ENCODE results near the gene NUCB1.

Gene NUCB1

DNA sequence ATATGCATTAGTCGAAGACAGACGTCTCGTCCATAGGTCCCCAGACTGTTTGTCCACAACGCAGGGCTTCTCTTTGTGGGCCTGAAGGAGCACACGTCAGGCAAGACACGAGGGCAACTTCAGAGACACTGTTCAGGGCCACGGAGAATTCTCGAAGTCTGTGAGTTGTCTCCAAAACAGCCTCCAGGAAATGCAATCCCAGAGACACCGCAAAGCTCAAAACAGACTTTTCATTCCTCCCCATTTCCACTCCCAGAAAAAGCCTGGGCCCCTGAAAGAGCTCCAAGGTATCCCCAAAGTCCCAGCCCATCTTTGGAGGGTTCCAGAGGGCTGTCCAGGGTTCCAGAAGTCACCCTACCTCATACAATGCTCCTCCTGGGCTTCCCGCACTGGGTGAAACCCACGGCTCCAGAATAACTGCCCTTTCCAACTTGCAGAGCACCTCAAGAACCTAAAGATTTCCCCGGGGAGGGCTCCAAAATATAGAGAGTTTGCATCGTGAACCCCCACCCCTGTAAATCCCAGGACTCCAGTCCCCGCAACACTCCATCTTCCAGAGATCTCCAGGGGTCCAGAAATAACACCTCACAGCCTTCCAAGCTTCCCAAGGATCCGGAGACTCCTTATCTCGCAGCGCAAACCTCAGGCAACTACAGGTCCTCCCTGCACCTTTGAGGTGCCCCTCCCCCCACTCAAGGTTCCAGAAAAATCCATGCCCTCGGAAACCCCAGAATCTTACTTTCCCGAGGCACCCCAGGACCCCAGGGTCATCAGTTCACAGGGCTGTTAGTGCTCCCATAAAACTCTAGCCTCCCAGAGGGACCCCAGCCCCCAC, 64.3 kb downstream of the NUCB1 start:
- Histone ChIP-seq H3K4me3 (ENCODE audit: low read length, poor library complexity, severe bottlenecking) (peak overlapping the region; percentile 75), H3K4me1 (ENCODE audit: insufficient read depth, low read length, poor library complexity, severe bottlenecking) (peaks cover 32% of the 10 kb centered on the region), H3K79me2 (ENCODE audit: insufficient read depth, low read length) (peaks cover 31% of the 10 kb centered on the region), H3F3A (ENCODE audit: low read depth) (no peaks in the 10 kb centered on the region), H4K20me1 (ENCODE audit: insufficient read depth, low read length, poor library complexity, severe bottlenecking) (peaks cover 13% of the 10 kb centered on the region), H3K9me3 (ENCODE audit: insufficient read depth, low read depth, low read length) (no peaks in the 10 kb centered on the region), H3K9ac (ENCODE audit: low read depth, low read length, poor library complexity, severe bottlenecking) (peak overlapping the region; percentile 84), H3K4me2 (ENCODE audit: low read depth, low read length, poor library complexity, severe bottlenecking) (peak overlapping the region; percentile 97), H3K36me3 (ENCODE audit: insufficient read depth, low read length) (no peaks in the 10 kb centered on the region; the same call in 1 of the 2 replicates), H2AFZ (ENCODE audit: low read length) (no peak overlapping the region), H3K9me2 (replicated peaks; ENCODE audit: low read depth, low read length) (no peaks in the 10 kb centered on the region), H3K27me3 (ENCODE audit: insufficient read depth, low read length, poor library complexity, severe bottlenecking) (no peaks in the 10 kb centered on the region)
- TF ChIP-seq, protein P1, sequence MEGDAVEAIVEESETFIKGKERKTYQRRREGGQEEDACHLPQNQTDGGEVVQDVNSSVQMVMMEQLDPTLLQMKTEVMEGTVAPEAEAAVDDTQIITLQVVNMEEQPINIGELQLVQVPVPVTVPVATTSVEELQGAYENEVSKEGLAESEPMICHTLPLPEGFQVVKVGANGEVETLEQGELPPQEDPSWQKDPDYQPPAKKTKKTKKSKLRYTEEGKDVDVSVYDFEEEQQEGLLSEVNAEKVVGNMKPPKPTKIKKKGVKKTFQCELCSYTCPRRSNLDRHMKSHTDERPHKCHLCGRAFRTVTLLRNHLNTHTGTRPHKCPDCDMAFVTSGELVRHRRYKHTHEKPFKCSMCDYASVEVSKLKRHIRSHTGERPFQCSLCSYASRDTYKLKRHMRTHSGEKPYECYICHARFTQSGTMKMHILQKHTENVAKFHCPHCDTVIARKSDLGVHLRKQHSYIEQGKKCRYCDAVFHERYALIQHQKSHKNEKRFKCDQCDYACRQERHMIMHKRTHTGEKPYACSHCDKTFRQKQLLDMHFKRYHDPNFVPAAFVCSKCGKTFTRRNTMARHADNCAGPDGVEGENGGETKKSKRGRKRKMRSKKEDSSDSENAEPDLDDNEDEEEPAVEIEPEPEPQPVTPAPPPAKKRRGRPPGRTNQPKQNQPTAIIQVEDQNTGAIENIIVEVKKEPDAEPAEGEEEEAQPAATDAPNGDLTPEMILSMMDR (conservative IDR thresholded peaks at IDR 0.05; ENCODE audit: low read length), result no peak
- no peak for TF ChIP-seq EZH2phosphoT487 (IDR thresholded peaks at IDR 0.05; ENCODE audit: borderline replicate concordance)

DNA sequence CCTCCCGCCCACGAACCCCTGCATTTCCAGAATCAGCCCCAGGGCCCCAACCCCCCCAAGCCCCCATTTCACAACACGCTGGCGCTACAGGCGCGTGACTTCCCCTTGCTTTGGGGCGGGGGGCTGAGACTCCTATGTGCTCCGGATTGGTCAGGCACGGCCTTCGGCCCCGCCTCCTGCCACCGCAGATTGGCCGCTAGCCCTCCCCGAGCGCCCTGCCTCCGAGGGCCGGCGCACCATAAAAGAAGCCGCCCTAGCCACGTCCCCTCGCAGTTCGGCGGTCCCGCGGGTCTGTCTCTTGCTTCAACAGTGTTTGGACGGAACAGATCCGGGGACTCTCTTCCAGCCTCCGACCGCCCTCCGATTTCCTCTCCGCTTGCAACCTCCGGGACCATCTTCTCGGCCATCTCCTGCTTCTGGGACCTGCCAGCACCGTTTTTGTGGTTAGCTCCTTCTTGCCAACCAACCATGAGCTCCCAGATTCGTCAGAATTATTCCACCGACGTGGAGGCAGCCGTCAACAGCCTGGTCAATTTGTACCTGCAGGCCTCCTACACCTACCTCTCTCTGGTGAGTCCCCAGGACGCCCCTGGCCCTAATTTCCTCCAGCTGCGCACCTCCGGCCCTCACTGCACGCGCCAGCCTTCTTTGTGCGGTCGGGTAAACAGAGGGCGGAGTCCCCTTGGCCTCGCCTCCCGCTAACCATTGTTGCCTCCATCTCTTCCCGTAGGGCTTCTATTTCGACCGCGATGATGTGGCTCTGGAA, 65.1 kb downstream of the NUCB1 start, which contains the start of gene FTL:
FTL (plus strand) TSS at position 270 of the 766 bp plus-strand sequence; CDS start at position 469, 199 bp downstream.
- Histone ChIP-seq H3K4me1 (ENCODE audit: insufficient read depth, low read length, poor library complexity, severe bottlenecking) (peaks cover 32% of the 10 kb centered on the region), H3K4me2 (ENCODE audit: low read depth, low read length, poor library complexity, severe bottlenecking) (peak within 1 kb of the TSS; percentile 97), H3K9me2 (replicated peaks; ENCODE audit: low read depth, low read length) (no peaks in the 10 kb centered on the region), H3K79me2 (ENCODE audit: insufficient read depth, low read length) (peaks cover 31% of the 10 kb centered on the region), H3K9me3 (ENCODE audit: insufficient read depth, low read depth, low read length) (no peaks in the 10 kb centered on the region), H3K36me3 (ENCODE audit: insufficient read depth, low read length) (peaks cover 6% of the 10 kb centered on the region; the same call in 1 of the 2 replicates), H3K4me3 (ENCODE audit: low read length, poor library complexity, severe bottlenecking) (peak within 1 kb of the TSS; percentile 78), H4K20me1 (ENCODE audit: insufficient read depth, low read length, poor library complexity, severe bottlenecking) (peaks cover 13% of the 10 kb centered on the region), H3K27me3 (ENCODE audit: insufficient read depth, low read length, poor library complexity, severe bottlenecking) (no peaks in the 10 kb centered on the region), H3F3A (ENCODE audit: low read depth) (no peaks in the 10 kb centered on the region), H3K9ac (ENCODE audit: low read depth, low read length, poor library complexity, severe bottlenecking) (peak within 1 kb of the TSS; percentile 88), H2AFZ (ENCODE audit: low read length) (peak within 1 kb of the TSS; percentile 7; the same call in 1 of the 2 replicates)
- TF ChIP-seq EZH2phosphoT487 (IDR thresholded peaks at IDR 0.05; ENCODE audit: borderline replicate concordance), result no peak
- TF ChIP-seq, protein P1 (conservative IDR thresholded peaks at IDR 0.05; ENCODE audit: low read length), result no peak

DNA sequence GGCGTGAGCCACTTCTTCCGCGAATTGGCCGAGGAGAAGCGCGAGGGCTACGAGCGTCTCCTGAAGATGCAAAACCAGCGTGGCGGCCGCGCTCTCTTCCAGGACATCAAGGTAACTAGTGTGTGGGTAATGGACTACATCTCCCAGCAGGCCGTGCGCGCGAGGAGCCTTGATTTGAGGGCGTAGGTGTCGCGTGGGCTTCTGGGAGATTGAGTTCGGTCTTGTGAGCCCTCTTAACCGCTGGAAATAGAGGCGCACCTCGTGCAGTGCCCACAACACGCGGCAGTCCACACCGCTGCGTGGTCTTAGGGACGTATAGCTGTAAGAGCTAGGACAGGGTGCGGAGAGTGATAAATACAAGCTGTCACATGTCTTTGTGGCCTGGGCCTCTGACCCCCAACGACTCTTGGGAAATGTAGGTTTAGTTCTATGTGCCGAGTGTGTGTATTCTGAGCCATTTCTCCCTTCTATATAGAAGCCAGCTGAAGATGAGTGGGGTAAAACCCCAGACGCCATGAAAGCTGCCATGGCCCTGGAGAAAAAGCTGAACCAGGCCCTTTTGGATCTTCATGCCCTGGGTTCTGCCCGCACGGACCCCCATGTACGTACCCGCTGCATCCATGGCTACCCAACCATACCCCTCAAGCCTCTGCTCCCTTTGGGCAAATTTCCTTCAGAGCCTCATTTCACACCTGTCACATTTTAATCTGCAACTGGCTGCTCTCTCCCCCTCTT, 65.9 kb downstream of the NUCB1 start:
- H2AFZ ChIP-seq (ENCODE audit: low read length), result 0 out of 2 replicates have a peak overlapping the region, but pooled peaks have one; percentile 7

More for the DNA sequence above, 65.9 kb downstream of the NUCB1 start:
- Histone ChIP-seq H4K20me1 (ENCODE audit: insufficient read depth, low read length, poor library complexity, severe bottlenecking) (peaks cover 13% of the 10 kb centered on the region), H3K4me3 (ENCODE audit: low read length, poor library complexity, severe bottlenecking) (peak overlapping the region; percentile 78), H3K9me3 (ENCODE audit: insufficient read depth, low read depth, low read length) (no peaks in the 10 kb centered on the region), H3K9me2 (replicated peaks; ENCODE audit: low read depth, low read length) (no peaks in the 10 kb centered on the region), H3F3A (ENCODE audit: low read depth) (no peaks in the 10 kb centered on the region), H3K27me3 (ENCODE audit: insufficient read depth, low read length, poor library complexity, severe bottlenecking) (no peaks in the 10 kb centered on the region), H3K36me3 (ENCODE audit: insufficient read depth, low read length) (peaks cover 6% of the 10 kb centered on the region; the same call in 1 of the 2 replicates), H3K4me2 (ENCODE audit: low read depth, low read length, poor library complexity, severe bottlenecking) (peak overlapping the region; percentile 91), H3K9ac (ENCODE audit: low read depth, low read length, poor library complexity, severe bottlenecking) (peak overlapping the region; percentile 88), H3K79me2 (ENCODE audit: insufficient read depth, low read length) (peaks cover 31% of the 10 kb centered on the region), H3K4me1 (ENCODE audit: insufficient read depth, low read length, poor library complexity, severe bottlenecking) (peaks cover 32% of the 10 kb centered on the region)
- TF ChIP-seq, protein P1 (conservative IDR thresholded peaks at IDR 0.05; ENCODE audit: low read length), result no peak
- TF ChIP-seq EZH2phosphoT487 (IDR thresholded peaks at IDR 0.05; ENCODE audit: borderline replicate concordance), result no peak
